ENCODE measurements around the gene UBE3B.

The UBE3B gene

DNA sequence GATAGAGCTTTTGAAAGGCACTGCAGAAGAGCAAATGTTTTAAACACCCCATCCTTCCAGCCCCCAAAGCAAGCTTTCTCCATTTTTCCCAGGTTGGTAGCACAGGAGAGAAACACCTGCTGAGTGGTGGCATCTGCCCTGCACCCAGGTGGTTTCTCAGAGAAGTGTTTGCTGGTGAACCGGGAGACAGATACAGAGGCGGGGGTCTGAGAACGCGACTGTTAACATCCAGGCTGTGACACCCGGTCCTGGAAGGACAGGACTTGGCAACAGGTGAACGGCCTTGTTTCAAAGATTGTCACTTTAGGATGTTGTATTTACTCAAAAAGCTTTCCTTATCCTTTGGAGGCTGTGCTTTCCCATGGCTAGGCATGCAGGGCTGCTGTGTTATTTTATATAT is 77.3 kb downstream of the UBE3B start:
- no peak for DNase-seq

DNA sequence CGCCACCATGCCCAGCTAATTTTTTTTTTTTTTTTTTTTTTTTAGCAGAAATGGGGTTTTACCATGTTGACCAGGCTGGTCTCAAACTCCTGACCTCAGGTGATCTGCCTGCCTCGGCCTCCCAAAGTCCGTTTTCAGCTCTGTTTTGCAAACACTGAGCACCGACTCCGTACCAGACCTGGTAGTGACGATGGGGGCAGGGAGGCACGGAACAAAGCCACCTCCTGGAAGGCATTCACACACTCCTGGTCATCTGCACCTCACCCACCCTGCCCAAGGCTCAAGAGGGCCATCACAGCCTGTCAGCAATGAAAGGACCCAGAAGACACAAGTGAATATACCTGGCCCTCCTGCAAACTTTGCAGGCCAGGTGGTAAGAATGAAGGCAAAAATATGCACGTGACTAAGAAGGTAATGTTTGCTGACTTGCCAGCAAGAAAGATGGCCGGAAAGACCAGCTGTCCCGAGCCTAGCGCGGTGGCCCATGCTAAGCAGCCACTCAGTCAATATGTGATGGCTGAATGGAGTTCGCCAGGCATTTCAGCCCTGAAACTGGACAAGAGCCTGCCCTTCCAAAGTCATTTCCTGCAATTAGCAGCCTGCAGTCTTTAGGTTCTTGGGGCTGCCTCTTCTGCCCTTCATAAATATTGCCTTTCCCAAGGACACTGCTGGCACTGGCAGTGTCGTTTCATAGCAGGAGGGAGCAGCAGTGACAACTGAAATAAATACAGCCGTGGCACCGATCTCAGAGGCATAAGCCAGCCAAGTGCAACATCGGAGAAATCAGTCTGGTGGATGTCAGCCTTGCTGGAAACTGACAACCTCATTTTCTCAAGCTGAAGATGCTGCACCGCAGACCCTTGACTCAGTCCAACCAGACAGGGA is 78.2 kb downstream of the UBE3B start:
- no peak for DNase-seq

DNA sequence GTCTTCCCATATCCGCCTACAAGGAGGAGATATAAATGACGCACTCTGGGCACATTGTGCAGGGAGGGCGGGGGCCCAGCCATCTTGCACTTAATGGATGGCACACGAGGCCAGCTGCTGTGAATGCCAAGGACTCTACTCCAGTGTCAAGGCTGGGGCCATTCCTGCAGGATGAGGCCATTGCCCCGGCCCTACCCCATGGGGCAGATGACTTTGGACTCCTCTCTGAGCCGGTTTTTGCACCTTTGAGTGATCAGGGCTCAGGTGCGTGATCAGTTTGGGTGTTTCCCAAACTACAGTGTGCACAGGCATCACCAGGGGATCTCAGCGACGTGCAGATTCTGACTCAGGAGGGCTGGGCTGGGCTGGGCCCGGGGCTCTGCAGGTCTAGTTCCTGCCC is 79.8 kb downstream of the UBE3B start:
- DNase-seq: no peak

DNA sequence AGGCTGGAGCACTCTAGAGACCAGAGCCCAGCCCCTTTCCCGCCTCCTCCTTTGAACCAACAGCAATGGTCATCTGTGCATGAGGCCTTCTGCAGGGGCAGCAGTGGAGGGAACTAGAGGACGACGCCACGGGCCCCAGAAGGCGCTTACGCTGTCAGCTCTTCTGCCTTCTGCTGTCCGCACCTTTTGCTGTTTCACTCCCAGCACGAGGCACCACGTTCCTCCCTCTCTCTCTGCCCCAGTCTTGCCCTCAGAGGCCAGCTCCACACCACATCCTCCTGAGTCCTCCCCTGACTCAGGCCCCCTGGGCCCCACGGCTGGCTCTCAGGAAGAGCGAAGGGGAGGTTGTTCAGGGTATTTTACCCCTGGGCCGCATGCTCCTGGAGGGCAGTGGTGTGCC is 80.4 kb downstream of the UBE3B start:
- no peak for DNase-seq

DNA sequence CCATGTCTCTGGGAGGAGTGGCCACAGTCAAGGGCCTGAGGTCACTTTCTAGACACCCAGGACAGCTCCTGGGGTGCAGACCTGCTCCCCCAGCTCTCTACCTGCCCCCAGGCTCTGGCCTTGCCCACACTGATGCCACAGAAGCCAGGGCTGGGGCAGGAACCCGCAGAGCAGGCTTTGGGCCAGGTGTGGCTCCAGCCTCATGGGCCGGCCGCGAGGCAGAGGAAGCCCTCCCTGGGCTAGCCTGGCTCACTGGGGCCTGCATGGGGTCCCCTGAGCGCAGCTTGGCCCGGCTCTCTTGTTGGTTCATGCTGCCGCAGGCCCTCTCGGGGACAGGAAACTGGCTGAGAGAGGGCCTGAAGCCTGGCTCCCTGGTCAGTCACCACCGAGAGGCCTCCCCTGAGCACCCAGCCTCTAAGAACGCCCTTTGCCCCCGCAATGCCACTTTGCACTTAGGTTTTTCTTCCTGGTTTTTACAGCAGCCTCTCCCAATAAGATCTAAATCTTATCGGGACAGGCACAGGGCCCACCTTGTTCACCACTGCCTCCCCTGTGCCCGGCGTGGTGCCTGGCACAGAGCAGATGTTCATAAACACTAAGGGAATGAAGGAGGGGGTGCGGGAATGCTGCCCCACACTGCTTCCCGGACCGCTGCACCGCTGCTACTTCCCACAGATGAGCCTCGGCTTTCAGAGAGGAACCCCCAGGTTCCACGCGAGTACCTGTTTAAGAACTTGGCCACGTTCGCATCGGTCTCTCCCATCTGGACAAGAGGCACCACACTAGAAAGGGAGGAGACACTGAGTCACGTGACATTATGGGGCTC is 81.2 kb downstream of the UBE3B start:
- DNase-seq: no peak

DNA sequence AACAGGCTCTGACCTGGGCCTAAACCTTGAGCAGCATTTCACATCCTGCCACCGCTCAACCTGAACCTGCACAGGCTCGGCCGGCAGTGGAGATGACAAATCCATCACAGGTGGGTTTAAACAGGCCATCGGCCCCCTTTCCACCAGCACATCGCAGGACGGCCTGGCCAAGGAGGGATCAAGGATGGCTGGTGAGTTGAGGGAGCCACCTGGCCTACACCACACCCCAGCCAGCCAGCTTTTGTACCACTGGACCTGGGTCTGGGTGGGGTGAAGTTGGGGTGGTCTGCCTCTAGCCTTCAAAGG is 81.7 kb downstream of the UBE3B start:
- no peak for DNase-seq

DNA sequence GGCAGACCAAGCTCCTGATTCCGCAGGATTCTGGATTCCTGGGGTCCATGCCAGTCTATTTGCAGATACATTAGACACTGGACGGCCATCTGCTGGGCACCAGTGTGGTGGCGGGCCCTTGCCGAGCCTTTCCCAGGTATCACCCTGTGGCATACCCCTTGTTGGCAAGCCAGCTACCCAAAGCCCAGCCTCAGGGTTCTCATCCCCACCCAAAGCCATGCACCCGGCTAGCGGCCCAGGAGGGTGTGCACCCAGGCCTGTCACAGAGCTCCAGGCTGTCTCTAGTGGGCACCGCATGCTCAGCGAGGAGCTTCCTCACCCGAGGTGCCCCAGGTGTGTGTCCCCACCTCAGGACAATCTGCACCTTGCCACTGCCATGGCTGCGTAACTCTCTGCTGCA is 82.2 kb downstream of the UBE3B start:
- no peak for DNase-seq

DNA sequence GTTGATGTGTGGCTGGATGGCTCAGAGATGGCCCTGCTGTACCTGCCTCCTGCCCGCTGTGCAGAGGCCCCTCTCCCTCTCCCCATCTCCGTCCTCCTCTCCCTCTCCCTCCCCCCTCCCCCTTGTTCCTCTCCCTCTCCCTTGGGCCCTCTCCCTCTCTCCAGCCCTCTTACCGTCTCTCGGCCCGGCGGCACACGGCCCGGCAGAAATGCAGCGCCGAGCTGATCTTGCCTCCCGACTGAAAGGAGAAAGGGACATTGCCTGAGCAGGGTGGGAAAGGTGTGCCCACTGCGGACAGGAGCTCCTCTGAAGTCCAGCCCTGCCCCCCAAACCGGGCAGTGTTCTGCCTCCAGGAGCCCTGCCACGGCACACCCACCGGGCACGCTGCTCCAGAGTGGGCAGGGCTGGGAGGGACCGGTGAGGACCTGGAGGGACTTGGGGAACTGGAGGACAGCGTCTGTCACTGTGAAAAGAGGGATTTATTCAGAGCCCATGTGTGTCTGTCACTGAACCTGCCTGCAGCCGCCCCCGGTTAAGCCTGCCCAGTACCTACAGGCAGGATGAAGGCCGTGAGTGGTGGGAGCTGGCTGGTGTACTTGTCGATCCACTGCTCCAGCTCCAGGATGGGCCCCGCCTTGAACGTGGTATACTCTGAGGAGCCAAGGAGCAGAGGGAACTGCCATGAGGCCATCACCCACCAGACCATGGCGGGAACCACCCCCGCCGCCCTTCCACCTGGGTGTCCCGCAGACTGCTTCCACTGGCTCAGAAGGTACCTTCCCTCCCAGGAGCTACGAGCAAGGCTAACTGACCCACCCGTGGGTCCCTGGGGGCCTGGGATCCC is 83.7 kb downstream of the UBE3B start:
- DNase-seq: no peak

DNA sequence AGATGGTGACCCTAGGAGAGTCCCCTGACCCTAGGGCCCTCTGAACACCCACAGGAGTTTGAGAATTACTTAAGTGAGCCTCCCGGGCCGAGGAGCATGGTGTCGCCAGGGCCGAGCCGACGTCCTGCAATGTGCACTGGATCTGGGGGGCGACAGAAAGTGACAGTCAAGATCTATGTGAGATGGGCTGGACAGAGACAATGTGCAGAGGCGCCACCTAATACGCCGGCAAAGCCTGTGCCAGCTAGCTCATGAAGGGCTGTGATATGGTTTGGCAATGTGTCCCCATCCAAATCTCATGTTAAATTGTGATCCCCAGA is 84.2 kb downstream of the UBE3B start:
- DNase-seq: no peak

DNA sequence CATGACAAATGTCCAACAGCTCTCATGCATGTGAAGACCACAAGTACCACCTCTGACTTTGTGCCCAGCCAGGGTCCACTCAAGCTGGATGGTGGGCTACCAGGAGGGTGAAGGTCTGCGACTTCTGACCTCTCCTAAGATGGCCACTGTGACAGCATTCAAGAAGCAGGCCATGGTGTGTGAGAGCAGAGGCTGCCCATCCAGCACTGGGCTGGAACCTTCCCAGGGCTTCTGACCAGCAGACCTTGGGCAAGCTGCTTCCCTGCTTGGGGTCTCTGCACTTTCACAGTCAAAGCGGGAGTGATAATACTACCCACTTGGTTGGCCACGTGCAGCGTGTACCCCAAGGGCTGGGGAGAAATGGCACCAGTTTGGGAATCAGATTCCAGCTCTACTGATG is 85.4 kb downstream of the UBE3B start:
- DNase-seq: no peak

DNA sequence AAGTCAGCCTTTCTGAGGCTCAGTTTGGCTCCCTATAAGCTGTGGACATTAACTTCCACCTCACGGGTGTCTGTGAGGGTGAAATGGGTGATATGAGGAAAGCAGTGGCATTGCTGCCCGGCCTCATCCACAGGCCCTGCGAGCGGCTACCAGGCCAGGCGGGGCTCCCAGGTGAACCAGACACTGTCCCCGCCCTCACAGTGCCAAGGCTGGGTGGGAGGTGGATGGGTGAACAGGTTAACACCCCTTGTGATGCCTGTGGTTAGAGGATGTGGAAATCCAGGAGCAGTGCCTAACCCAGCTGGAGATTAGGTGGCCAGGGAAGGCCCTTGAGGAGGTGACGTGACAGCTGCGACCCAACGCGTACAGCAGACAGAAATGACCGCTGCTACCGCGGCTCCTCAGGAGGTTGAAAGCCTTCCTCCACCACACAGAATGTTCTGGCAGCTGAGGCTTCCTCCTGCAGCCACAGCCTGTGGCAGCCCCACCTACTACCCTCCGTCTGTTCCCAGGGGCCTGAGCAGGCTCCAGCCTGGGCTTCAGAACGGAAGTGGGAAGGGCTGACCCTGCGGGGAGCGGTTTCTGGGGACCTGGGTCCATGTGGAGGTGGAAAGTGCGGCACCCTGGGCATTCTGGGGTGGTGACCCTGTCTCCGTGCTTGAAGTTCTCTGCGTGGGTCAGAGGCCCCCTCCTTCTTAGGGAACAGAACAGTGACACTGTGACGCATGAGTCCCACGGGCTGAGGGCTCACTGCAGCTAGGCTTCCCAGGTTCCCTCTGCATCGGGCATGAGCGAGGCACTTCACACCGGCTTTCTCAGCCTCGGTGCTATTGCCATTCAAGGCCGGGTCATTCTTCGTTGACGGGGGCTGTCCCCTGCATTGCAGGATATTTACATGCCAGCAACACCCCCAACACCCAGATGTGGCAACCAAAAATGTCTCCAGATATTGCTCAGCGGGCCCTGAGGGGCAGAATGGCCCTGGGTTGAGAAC is 86.2 kb downstream of the UBE3B start:
- no peak for DNase-seq

DNA sequence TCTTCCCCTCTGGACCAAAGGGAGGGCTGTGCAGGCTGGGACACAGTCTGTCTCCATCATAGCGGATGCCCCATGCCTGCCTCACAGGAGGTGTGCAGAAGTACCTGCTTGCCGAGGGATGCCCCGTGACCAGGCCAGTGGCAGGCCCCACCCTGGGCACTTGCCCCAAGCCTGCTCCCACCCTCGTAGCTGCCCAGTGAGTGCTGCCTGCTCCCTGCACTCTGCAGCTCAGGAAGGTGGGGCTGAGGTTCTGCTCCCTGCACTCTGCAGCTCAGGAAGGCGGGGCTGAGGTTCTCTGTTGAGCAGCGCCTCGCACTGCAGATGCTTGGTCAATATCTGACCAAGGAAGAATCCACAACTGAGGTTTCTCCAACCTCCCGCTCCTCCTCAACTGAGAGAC is 89.0 kb downstream of the UBE3B start:
- DNase-seq: no peak

DNA sequence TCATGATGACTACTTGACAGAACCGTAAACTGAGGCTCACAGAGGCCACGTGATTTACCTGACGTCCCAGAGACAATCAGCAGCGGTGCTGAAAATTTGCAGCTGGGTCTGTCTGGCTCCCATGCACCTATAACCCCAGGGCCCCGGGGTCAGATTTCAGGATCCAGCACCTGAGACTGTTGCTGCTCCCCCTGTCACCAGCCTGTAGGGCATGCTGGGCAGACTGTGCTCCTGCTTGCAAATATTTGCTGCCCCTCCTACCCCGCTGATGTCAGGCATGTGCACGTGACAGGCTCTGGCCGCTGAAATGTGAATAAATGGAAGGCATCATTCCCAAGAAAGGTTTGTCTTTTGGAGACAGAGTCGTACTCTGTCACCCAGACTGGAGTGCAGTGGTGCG is 89.9 kb downstream of the UBE3B start:
- no peak for DNase-seq

DNA sequence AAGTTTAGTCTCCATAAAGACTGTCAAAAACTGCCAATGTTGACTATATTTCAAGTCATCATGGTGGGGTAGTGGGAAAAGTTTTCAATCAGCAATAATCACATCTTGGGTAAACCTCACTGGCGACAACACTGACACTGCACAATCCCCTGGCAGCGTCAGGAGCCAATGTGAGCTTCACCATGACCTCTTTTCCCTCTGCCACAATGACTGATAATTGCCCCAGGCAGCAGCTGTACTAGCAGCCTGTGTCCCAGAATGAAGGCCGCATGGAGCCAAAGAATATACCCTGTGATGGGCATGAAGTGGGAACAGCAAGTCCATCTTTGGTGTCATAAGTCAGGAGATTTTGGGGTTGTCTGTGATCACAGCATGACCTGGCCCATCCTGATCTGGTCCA is 90.5 kb downstream of the UBE3B start:
- DNase-seq: no peak

DNA sequence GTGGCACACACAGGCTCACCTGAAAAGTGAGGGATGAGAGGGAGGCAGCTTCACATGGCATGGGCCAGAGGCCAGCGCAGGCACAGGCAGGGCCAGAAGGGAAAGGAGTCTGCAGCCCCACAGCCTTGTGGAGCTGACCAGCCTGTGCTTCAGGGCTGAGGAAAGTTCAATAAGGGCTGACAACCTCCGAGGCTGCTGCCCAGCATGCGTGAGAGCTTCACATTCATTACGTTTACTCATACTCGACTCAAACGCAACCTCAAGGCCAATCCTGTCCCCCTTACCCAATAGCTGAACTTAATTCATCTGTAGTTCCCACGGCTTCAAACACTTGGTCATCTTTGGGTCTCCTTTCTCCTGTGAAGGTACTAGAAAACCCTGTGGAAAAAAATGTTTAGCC is 91.1 kb downstream of the UBE3B start:
- no peak for DNase-seq

DNA sequence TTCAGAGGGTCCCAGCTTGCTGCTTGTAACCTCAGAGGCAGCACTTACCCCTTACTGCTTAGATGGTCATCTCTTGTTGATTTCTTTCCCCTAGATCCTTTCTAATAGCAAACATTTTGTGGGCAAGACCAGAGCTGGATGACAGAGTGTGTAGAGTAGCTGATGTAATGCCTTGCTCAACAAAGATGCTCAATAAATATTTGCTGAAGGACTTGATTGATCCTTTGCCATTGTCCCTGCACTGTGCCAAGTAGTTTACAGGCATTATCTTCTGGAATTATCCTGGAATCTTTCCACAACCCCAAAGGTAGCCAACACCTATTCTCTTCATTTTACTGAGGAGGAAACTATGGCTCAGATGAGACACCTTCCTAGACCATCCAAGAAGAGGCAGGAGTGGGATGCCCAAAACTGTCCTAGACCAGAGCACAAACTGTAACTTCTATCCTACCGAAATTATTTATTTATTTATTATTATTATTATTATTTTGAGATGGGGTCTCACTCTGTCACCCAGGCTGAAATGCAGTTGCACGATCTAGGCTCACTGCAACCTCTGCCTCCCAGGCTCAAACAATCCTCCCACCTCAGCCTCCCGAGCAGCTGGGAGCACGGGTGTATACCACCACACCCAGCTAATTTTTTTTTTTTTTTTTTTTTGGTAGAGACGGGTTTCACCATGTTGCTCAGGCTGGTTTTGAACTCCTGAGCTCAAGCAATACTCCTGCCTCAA is 94.5 kb downstream of the UBE3B start:
- DNase-seq: no peak

DNA sequence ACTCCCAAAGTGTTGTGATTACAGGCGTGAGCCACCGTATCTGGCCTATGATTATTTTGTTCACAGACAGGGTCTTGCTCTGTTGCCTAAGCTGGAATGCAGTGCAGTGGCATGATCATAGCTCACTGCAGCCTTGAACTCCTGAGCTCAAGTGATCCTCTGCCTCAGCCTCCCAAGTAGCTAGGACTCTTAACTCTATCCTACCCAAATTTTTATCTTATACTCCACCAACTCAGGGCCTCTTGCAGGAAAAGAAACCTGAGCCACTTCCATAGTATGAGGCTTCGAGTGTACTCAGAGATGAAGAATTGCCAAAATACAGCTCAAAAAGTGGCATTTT is 95.0 kb downstream of the UBE3B start:
- DNase-seq: no peak

DNA sequence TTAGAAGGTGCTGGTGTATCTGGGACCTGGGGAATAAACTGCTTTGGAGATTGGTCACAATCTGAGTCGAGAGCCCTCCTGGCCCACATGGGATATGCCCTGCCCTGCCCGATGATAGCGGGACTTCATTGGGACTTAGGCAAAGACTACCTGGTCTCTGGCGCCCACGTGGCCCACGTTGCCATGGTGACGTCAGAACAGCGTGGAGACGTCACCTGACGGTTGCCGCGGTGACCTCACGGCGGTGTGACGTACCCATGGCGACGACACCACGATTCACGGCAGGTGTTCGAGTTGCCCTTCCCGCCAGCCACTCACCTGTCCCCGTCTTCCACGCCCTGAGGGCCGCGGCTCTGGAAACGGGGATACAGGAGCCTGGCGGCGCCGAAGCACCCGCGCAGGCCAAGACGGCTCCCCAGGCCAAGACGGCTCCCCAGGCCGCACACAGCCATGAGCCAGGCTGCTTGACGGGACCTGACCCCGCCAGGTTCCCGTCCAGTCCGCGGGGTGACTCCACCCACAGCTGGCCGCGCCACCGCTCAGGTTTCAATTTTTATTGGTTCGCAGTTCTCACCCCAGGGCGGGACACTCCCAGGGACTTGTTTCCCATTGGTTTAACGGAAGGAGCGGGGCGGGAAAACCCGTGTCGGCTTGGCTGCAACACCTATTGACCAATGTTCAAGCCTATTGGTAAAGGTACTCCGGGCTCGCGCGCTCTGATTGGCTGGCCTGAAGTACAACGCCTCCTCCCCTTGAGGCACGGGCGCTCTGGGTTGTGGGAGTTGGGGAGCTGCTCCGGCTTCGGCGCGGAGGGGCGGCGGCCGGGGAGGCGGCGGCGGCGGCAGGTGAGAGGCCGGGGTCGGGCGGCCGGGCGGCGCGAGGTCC is 95.8 kb downstream of the UBE3B start, which contains the start of the genes MMAB and MVK:
Gene MMAB (minus strand): TSS at position 476 of the 885 bp plus-strand sequence. CDS start 24 bp downstream, at position 452.
Gene MVK (plus strand): TSS at position 766 of the 885 bp plus-strand sequence. CDS start 1,029 bp downstream, outside the sequence.
- peak; percentile 100 for DNase-seq

DNA sequence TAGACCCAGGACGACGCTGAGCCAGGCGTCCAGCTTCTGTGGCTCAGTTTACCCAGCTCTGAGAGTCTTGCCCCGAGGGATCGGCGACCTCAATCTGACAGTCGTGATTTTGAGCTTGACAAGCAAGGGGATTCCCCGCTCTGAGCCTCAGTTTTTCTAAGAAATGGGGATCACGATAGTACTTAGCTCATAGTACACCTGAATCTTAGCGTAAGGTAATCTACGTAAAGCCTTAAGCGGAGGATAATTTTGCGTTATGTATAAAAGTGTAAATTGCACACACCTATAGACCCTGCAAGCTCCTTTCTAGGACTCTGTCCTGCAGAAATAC is 96.4 kb downstream of the UBE3B start:
- no peak for DNase-seq

DNA sequence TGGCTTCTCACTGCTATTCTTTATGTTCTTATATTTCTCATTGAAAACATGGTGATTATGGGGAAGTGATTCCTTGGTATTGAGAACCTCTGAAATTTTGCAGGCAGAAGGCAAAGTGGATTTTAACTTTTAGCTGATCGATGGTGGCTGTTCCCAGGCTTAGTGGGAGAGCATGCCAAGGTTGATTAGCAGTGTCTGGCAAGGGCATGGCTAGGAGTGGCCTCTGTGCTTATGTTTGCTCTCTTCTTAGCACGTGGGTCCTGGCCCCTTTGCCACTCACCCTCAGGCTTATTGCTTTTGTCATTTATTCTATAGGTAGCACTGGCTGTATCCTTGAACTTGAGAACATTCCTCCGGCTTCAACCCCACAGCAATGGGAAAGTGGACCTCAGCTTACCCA is 98.2 kb downstream of the UBE3B start:
- no peak for DNase-seq

Measured in inflammatory macrophage (primary cell).